Measurements from ENCODE around the gene SHISA9. TPM values are rescaled to one million over a fixed set of nuclear protein-coding genes. Genes with fewer than 3 reads are reported as not detected.

Gene SHISA9
- total RNA-seq, 3 donors from 2014 or later: 0.33 to 4.1 TPM; not detected in 1

DNA sequence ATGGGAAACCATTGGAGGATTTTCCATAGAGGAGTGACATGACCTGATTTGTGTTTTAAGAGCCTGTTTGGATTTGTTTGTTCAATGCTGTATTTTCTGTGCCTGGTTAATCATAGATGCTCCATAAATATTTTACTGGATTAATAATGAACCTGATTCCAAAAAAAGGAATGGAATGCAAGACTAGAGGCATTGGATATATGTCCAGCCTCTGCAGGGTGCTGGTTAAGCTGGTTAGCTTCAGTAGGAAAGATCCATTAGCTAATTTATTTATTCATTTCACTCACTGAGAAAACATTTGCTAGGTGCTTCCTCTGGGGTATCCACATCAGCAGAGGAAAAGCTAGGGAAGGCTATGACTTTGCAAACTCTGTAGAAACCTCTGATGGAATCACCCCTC lies 57.7 kb downstream of the SHISA9 start:
- intact Hi-C loops (cut with DNase I; ENCODE audit: low total_unique reads): no loop called here
- Histone ChIP-seq H3K9me3 (peaks cover 8 to 10% of the 10 kb centered on the region in 2 donors), H3K36me3 (no peaks in the 10 kb centered on the region), H3K27ac (no peak overlapping the region), H3K4me3 (no peak overlapping the region), H3K27me3 (no peaks in the 10 kb centered on the region), H3K4me1 (no peaks in the 10 kb centered on the region)
- TF ChIP-seq POLR2AphosphoS5 (IDR thresholded peaks at IDR 0.05): no peak
- no peak for TF ChIP-seq POLR2A (IDR thresholded peaks at IDR 0.05)
- TF ChIP-seq, protein P1, sequence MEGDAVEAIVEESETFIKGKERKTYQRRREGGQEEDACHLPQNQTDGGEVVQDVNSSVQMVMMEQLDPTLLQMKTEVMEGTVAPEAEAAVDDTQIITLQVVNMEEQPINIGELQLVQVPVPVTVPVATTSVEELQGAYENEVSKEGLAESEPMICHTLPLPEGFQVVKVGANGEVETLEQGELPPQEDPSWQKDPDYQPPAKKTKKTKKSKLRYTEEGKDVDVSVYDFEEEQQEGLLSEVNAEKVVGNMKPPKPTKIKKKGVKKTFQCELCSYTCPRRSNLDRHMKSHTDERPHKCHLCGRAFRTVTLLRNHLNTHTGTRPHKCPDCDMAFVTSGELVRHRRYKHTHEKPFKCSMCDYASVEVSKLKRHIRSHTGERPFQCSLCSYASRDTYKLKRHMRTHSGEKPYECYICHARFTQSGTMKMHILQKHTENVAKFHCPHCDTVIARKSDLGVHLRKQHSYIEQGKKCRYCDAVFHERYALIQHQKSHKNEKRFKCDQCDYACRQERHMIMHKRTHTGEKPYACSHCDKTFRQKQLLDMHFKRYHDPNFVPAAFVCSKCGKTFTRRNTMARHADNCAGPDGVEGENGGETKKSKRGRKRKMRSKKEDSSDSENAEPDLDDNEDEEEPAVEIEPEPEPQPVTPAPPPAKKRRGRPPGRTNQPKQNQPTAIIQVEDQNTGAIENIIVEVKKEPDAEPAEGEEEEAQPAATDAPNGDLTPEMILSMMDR (IDR thresholded peaks at IDR 0.05): no peak
- no peak for DNase-seq (ENCODE audit: low spot score in 2 of 2)

- Histone ChIP-seq H3K4me1 (no peaks in the 10 kb centered on the region), H3K4me3 (no peak overlapping the region), H3K27ac (no peak overlapping the region), H3K27me3 (no peaks in the 10 kb centered on the region), H3K36me3 (no peaks in the 10 kb centered on the region), H3K9me3 (peaks cover 8 to 10% of the 10 kb centered on the region in 2 donors)
- DNase-seq (ENCODE audit: low spot score in 2 of 2): no peak
- TF ChIP-seq, protein P1 (IDR thresholded peaks at IDR 0.05): no peak
- no peak for TF ChIP-seq POLR2AphosphoS5 (IDR thresholded peaks at IDR 0.05)
- no peak for TF ChIP-seq POLR2A (IDR thresholded peaks at IDR 0.05)
- intact Hi-C loops (cut with DNase I; ENCODE audit: low total_unique reads): no loop called here
These were observed 60.2 kb downstream of the SHISA9 start for GRCh38 chr16:12961626-12962025.

- no peak for DNase-seq (ENCODE audit: low spot score in 2 of 2)
- Histone ChIP-seq H3K27ac (no peak overlapping the region), H3K27me3 (no peaks in the 10 kb centered on the region), H3K9me3 (peaks cover 8 to 10% of the 10 kb centered on the region in 2 donors), H3K4me3 (no peak overlapping the region), H3K4me1 (no peaks in the 10 kb centered on the region), H3K36me3 (no peaks in the 10 kb centered on the region)
- TF ChIP-seq, protein P1 (IDR thresholded peaks at IDR 0.05): no peak
- TF ChIP-seq POLR2AphosphoS5 (IDR thresholded peaks at IDR 0.05) (no peak), POLR2A (IDR thresholded peaks at IDR 0.05) (no peak)
- intact Hi-C loops (cut with DNase I; ENCODE audit: low total_unique reads): no loop called here
These were observed 63.1 kb downstream of the SHISA9 start for GRCh38 chr16:12964461-12964860.

DNA sequence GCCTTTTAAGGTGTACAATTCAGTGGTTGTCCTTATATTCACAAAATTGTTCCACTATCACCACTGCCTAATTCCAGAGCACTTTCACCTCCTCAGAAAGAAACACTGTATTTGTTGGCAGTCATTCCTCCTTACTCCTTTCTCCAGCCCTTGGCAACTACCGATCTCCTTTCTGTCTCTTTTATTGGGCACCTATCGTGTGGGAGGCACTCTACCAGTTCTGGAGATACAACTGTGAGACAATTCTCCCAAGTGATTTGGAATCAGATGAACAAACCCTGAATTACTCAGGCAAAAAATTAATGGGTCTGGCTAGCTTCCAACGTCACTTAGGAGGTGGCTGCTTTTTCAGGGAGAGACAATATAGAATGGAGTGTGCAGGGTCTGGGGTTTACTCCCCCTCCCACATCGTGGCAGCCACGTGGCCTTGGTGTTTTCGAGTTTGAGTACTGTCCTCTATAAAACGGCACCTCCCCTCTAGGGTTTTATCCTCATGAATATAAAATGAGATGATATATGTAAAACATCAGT lies 63.9 kb downstream of the SHISA9 start:
- DNase-seq (ENCODE audit: low spot score in 2 of 2): no peak
- Histone ChIP-seq H3K9me3 (peaks cover 8 to 10% of the 10 kb centered on the region in 2 donors), H3K4me1 (no peaks in the 10 kb centered on the region), H3K4me3 (no peak overlapping the region), H3K27ac (no peak overlapping the region), H3K27me3 (no peaks in the 10 kb centered on the region), H3K36me3 (no peaks in the 10 kb centered on the region)
- TF ChIP-seq, protein P1 (IDR thresholded peaks at IDR 0.05): no peak
- TF ChIP-seq POLR2A (IDR thresholded peaks at IDR 0.05) (no peak), POLR2AphosphoS5 (IDR thresholded peaks at IDR 0.05) (no peak)
- intact Hi-C loops (cut with DNase I; ENCODE audit: low total_unique reads): no loop called here

DNA sequence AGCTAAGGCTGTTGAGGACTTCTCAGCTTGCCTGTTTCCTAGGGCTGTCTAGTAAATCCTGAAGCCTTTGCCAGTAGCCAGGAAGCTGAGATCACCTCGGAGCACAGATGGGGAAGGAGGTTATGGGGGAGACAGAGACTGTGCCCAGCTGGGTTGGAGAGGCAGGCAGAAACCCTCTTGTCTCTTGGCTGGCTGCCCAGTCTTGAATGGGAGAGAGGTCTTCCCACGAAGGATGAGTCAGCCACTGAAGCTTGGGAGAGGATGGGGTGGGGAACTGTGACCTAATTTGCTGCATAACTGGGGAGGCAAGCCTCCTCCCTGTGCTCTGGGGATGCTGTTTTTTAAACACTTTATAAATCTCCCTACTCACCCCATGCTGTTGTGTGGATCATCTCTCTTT lies 69.8 kb downstream of the SHISA9 start:
- no peaks in the 10 kb centered on the region for H3K36me3 ChIP-seq
- intact Hi-C loops (cut with DNase I; ENCODE audit: low total_unique reads): no loop called here
- no peak overlapping the region for H3K27ac ChIP-seq
- no peak for DNase-seq (ENCODE audit: low spot score in 2 of 2)
- no peaks in the 10 kb centered on the region for H3K4me1 ChIP-seq
- H3K4me3 ChIP-seq: no peak overlapping the region
- no peaks in the 10 kb centered on the region for H3K27me3 ChIP-seq
- no peak for TF ChIP-seq POLR2A (IDR thresholded peaks at IDR 0.05)
- TF ChIP-seq, protein P1 (IDR thresholded peaks at IDR 0.05): no peak
- TF ChIP-seq POLR2AphosphoS5 (IDR thresholded peaks at IDR 0.05): no peak
- H3K9me3 ChIP-seq: no peaks in the 10 kb centered on the region

Measured in breast epithelium (tissue), 4 donors.